ENCODE measurements around the gene RFC4.

GRCh38 chr3:186802701-186803100 is 3.6 kb downstream of the RFC4 start:
- TF ChIP-seq CTCF (conservative IDR thresholded peaks at IDR 0.05; ENCODE audit: low read depth, low read length) (no peak), EZH2 (IDR thresholded peaks at IDR 0.05; ENCODE audit: borderline replicate concordance, low read depth, low read length, poor library complexity, severe bottlenecking) (no peak)
